Measurements from ENCODE around the gene PLIN5. TPM values are rescaled to one million over a fixed set of nuclear protein-coding genes. Genes with fewer than 3 reads are reported as not detected.

The PLIN5 gene, protein sequence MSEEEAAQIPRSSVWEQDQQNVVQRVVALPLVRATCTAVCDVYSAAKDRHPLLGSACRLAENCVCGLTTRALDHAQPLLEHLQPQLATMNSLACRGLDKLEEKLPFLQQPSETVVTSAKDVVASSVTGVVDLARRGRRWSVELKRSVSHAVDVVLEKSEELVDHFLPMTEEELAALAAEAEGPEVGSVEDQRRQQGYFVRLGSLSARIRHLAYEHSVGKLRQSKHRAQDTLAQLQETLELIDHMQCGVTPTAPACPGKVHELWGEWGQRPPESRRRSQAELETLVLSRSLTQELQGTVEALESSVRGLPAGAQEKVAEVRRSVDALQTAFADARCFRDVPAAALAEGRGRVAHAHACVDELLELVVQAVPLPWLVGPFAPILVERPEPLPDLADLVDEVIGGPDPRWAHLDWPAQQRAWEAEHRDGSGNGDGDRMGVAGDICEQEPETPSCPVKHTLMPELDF
- total RNA-seq, result 10 to 100 TPM in 1 of 4 donors, 1 to 10 TPM in 3; 1.8 to 16.4 (median 5.6) TPM

GRCh38 chr19:4534836-4535658 is at the start of gene PLIN5:
PLIN5 (minus strand) TSS chr19:4535224; CDS start chr19:4534074, 1,150 bp downstream.
- Histone ChIP-seq H3K27me3 (peaks cover 44% of the 10 kb centered on the region), H3K4me1 (peaks cover 8% of the 10 kb centered on the region), H3K36me3 (no peaks in the 10 kb centered on the region), H3K9me3 (no peaks in the 10 kb centered on the region), H3K27ac (no peak within 1 kb of the TSS), H3K4me3 (peak within 1 kb of the TSS; percentile 2)
- WGBS, result 16% methylated on average over 13 of the region's 49 CpGs
- DNase-seq (ENCODE audit: low spot score in 2 of 2), result peak in 1 of 2 donors; percentile 78
- no peak for TF ChIP-seq POLR2A (IDR thresholded peaks at IDR 0.05)
- no peak for TF ChIP-seq POLR2AphosphoS5 (IDR thresholded peaks at IDR 0.05)
- TF ChIP-seq EP300 (IDR thresholded peaks at IDR 0.05), result no peak
- no peak for TF ChIP-seq CTCF (IDR thresholded peaks at IDR 0.05)

DNA sequence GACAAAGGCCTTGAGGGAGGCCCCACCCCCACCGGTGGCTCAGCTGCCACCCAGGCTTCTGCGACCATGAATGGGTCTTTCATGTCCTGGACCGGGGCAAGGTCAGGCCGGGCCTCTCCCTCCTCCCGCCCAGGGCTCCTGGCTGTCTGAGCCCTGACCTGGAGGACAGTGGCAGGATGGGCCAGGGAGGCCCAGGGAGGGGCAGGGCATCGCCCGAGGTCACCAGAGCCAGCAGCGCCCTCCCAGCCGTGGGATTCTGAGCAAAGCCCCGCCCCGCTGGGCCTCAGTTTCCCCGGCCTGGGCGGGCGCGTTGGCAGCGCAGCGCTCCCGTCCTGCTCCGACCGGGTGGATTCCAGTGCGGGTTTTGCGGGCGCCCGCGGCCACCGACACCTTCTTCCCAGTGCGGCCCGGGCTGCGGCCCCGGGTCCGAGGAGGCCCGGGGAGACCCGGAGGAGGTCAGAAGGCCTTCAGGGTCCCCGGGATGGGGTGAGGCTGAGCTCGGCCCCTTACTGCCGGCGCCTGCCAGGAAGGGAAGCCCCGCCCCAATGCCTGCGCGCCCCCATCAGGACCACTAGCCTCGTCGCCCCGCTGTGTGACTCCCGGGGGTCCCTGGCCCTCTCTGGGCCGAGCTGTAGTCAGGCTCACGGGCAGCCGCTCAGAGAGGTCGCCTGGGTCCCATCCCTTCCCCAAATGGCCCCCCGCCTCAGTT is 49.1 kb upstream of the PLIN5 start:
- 0% methylated on average over 6 of the region's 49 CpGs for WGBS
- peaks cover 24% of the 10 kb centered on the region for H3K4me1 ChIP-seq
- no peaks in the 10 kb centered on the region for H3K9me3 ChIP-seq
- TF ChIP-seq POLR2A (IDR thresholded peaks at IDR 0.05) (no peak), CTCF (IDR thresholded peaks at IDR 0.05) (no peak), EP300 (IDR thresholded peaks at IDR 0.05) (no peak), POLR2AphosphoS5 (IDR thresholded peaks at IDR 0.05) (no peak)
- H3K4me3 ChIP-seq, result peak overlapping the region; percentile 45
- H3K27ac ChIP-seq, result no peak overlapping the region
- peaks cover 69% of the 10 kb centered on the region for H3K27me3 ChIP-seq
- H3K36me3 ChIP-seq, result no peaks in the 10 kb centered on the region
- no peak for DNase-seq (ENCODE audit: low spot score in 2 of 2)

- H3K27ac ChIP-seq, result no peak overlapping the region
- no peaks in the 10 kb centered on the region for H3K9me3 ChIP-seq
- H3K36me3 ChIP-seq, result no peaks in the 10 kb centered on the region
- peaks cover 24% of the 10 kb centered on the region for H3K4me1 ChIP-seq
- peaks cover 77% of the 10 kb centered on the region for H3K27me3 ChIP-seq
- WGBS, result 60% methylated on average over 10 of the region's 16 CpGs
- H3K4me3 ChIP-seq, result no peak overlapping the region
- no peak for TF ChIP-seq POLR2A (IDR thresholded peaks at IDR 0.05)
- no peak for TF ChIP-seq POLR2AphosphoS5 (IDR thresholded peaks at IDR 0.05)
- no peak for TF ChIP-seq EP300 (IDR thresholded peaks at IDR 0.05)
- TF ChIP-seq CTCF (IDR thresholded peaks at IDR 0.05), result no peak
- DNase-seq (ENCODE audit: low spot score in 2 of 2), result no peak
These were observed 48.2 kb upstream of the PLIN5 start for GRCh38 chr19:4582980-4583842.

GRCh38 chr19:4581666-4582553 is 46.9 kb upstream of the PLIN5 start:
- TF ChIP-seq CTCF (IDR thresholded peaks at IDR 0.05) (no peak), POLR2A (IDR thresholded peaks at IDR 0.05) (no peak), EP300 (IDR thresholded peaks at IDR 0.05) (no peak), POLR2AphosphoS5 (IDR thresholded peaks at IDR 0.05) (no peak)
- no peak overlapping the region for H3K27ac ChIP-seq
- no peak for DNase-seq (ENCODE audit: low spot score in 2 of 2)
- H3K4me3 ChIP-seq, result peak overlapping the region; percentile 42
- no peaks in the 10 kb centered on the region for H3K9me3 ChIP-seq
- WGBS, result 13% methylated on average over 46 of the region's 57 CpGs
- peaks cover 76% of the 10 kb centered on the region for H3K27me3 ChIP-seq
- no peaks in the 10 kb centered on the region for H3K36me3 ChIP-seq
- peaks cover 24% of the 10 kb centered on the region for H3K4me1 ChIP-seq
